HCT116 (cell line): ENCODE data around the gene UGT1A3. TPM values are rescaled to one million over a fixed set of nuclear protein-coding genes. Genes with fewer than 3 reads are reported as not detected.

Experiments used
- ATAC-seq: fragments of 200-7000 bp; cut with Tn5 transposase; 2 replicates; pipeline ENCODE4 v1.9.1; 2020; ENCODE audit warnings: mild to moderate bottlenecking, moderate library complexity
- BruUV-seq: library from RNA; stranded (reverse); fragments of 400-500 nt; replicated peaks from 2 replicates; lab custom pipeline; 2021; lab: Mats Ljungman, UMichigan
- CTCF ChIA-PET: fragments of 300-600 bp; sonication (Branson Sonifier 250); formaldehyde crosslinking; loops from one replicate; lab custom pipeline; 2021; ENCODE audit warnings: antibody characterized with exemption; lab: Charles Lee
- POLR2A ChIA-PET: fragments of 300-600, 350-600 bp; sonication (Branson Sonifier 250); formaldehyde crosslinking; loops from one replicate; lab custom pipeline; 2021; ENCODE audit warnings: antibody characterized with exemption; lab: Charles Lee
- RAD21 ChIA-PET, 2 experiments: fragments of 300-600 bp; sonication (Branson Sonifier 250); formaldehyde crosslinking; loops; one replicate each; lab custom pipeline; 2023; ENCODE audit warnings: low total read pairs in 2 of 2; ENCODE audit not compliant: uncharacterized antibody in 2 of 2, unreplicated experiment in 2 of 2, low non-redundant PET in 1 of 2; lab: Charles Lee
- DNase-seq: peaks from one replicate; pipeline ENCODE4 v3.0.0-alpha.2; 2010; ENCODE audit warnings: low read depth, low spot score
- H2AFZ ChIP-seq: fragments of 200-600 bp; shearing (Covaris generic), sonication (generic); 2 replicates; pipeline ENCODE4 v1.6.1; 2017; ENCODE audit warnings: low read depth, mixed run types, mixed read lengths, antibody characterized with exemption, low read length; ENCODE audit not compliant: poor library complexity, severe bottlenecking
- H3K27ac ChIP-seq: 2 replicates; pipeline ENCODE4 v1.5.1; 2012; ENCODE audit warnings: low read depth, low read length
- H3K27me3 ChIP-seq: fragments of 200-600 bp; sonication (generic); 2 replicates; pipeline ENCODE4 v1.6.1; 2016; ENCODE audit warnings: mixed run types, low read length, mixed read lengths; ENCODE audit not compliant: insufficient read depth
- H3K36me3 ChIP-seq, 2 experiments: fragments of 200-500 bp in 1 of 2; fragments of 200-600 bp in 1 of 2; sonication (Bioruptor generic) in 1 of 2; sonication (generic) in 1 of 2; 2 replicates each; pipeline versions ENCODE4 v1.5.1 to v1.6.1; 2014 to 2016; ENCODE audit warnings: low read length in 2 of 2, inconsistent platforms in 1 of 2, mixed read lengths in 1 of 2, mixed run types in 1 of 2; ENCODE audit not compliant: insufficient read depth in 2 of 2, control insufficient read depth in 1 of 2
- H3K4me1 ChIP-seq, 2 experiments: fragments of 200-600 bp in 1 of 2; sonication (generic) in 1 of 2; 2 replicates each; pipeline versions ENCODE4 v1.5.1 to v1.6.1; 2012 to 2017; ENCODE audit warnings: low read length in 2 of 2, inconsistent platforms in 1 of 2, mild to moderate bottlenecking in 1 of 2, mixed read lengths in 1 of 2, mixed run types in 1 of 2, moderate library complexity in 1 of 2; ENCODE audit not compliant: insufficient read depth in 2 of 2, control insufficient read depth in 1 of 2
- H3K4me2 ChIP-seq: fragments of 200-600 bp; sonication (generic); 2 replicates; pipeline ENCODE4 v1.6.1; 2017; ENCODE audit warnings: mixed run types, low read length, mixed read lengths
- H3K4me3 ChIP-seq, 2 experiments: fragments of 200-600 bp in 1 of 2; sonication (generic) in 1 of 2; replicated peaks in 1 of 2; 2 replicates each; pipeline ENCODE4 v1.5.1; 2011 to 2016; ENCODE audit warnings: low read length in 2 of 2, control low read depth in 1 of 2, low read depth in 1 of 2, mild to moderate bottlenecking in 1 of 2, mixed read lengths in 1 of 2, mixed run types in 1 of 2
- H3K79me2 ChIP-seq: fragments of 200-600 bp; sonication (generic); 2 replicates; pipeline ENCODE4 v1.6.1; 2017; ENCODE audit warnings: mild to moderate bottlenecking, mixed run types, low read length, moderate library complexity, mixed read lengths; ENCODE audit not compliant: insufficient read depth
- H3K9ac ChIP-seq: fragments of 200-600 bp; sonication (generic); 2 replicates; pipeline ENCODE4 v1.6.1; 2016; ENCODE audit warnings: low read length, mixed read lengths
- H3K9me2 ChIP-seq: fragments of 200-600 bp; sonication (generic), shearing (Covaris generic); 2 replicates; pipeline ENCODE4 v1.6.1; 2017; ENCODE audit warnings: mixed run types, mild to moderate bottlenecking, moderate library complexity; ENCODE audit not compliant: insufficient read depth
- H3K9me3 ChIP-seq, 2 experiments: fragments of 200-500 bp in 1 of 2; fragments of 200-600 bp in 1 of 2; sonication (Bioruptor generic) in 1 of 2; sonication (generic) in 1 of 2; 2 replicates each; pipeline ENCODE4 v1.6.1; 2014 to 2017; ENCODE audit warnings: low read length in 2 of 2, mixed read lengths in 2 of 2, inconsistent platforms in 1 of 2, low read depth in 1 of 2, mild to moderate bottlenecking in 1 of 2, mixed run types in 1 of 2, moderate library complexity in 1 of 2; ENCODE audit not compliant: control insufficient read depth in 1 of 2, insufficient read depth in 1 of 2
- H4K20me1 ChIP-seq: fragments of 200-600 bp; sonication (generic), shearing (Covaris generic); 2 replicates; pipeline ENCODE4 v1.6.1; 2017; ENCODE audit warnings: mixed run types, mild to moderate bottlenecking, moderate library complexity; ENCODE audit not compliant: insufficient read depth
- CBX3 ChIP-seq: IDR thresholded peaks from 2 replicates; pipeline ENCODE4 v1.6.1; 2012; ENCODE audit warnings: low read depth
- EGR1 ChIP-seq: IDR thresholded peaks from 2 replicates; pipeline ENCODE4 v1.6.1; 2012; ENCODE audit warnings: low read depth
- EZH2phosphoT487 ChIP-seq: fragments of 200-600 bp; IDR thresholded peaks from 2 replicates; pipeline ENCODE4 v1.6.1; 2018; ENCODE audit warnings: antibody characterized with exemption, borderline replicate concordance
- FOSL1 ChIP-seq: IDR thresholded peaks from 2 replicates; pipeline ENCODE4 v1.6.1; 2012; ENCODE audit warnings: low read depth
- JUND ChIP-seq: IDR thresholded peaks from 2 replicates; pipeline ENCODE4 v1.6.1; 2012
- POLR2A ChIP-seq: IDR thresholded peaks from 2 replicates; pipeline ENCODE4 v1.7.0; 2011; ENCODE audit warnings: borderline replicate concordance; ENCODE audit not compliant: insufficient read depth, insufficient read length; ENCODE audit errors: extremely low read depth
- RAD21 ChIP-seq: IDR thresholded peaks from 2 replicates; pipeline ENCODE4 v1.6.1; 2012; ENCODE audit warnings: low read depth, mild to moderate bottlenecking
- SP1 ChIP-seq: IDR thresholded peaks from 2 replicates; pipeline ENCODE4 v1.6.1; 2012; ENCODE audit warnings: low read depth
- SRF ChIP-seq: IDR thresholded peaks from 2 replicates; pipeline ENCODE4 v1.6.1; 2012; ENCODE audit warnings: low read depth
- YY1 ChIP-seq: IDR thresholded peaks from 2 replicates; pipeline ENCODE4 v1.6.1; 2011; ENCODE audit warnings: low read length, low read depth, moderate library complexity, mild to moderate bottlenecking; ENCODE audit not compliant: insufficient replicate concordance; ENCODE audit errors: extremely low read depth
- ZFX ChIP-seq: fragments of 450-650 bp; IDR thresholded peaks from 2 replicates; pipeline ENCODE4 v1.6.1; 2017
- ZNF274 ChIP-seq: fragments of 200-500 bp; sonication (Bioruptor generic); IDR thresholded peaks from 2 replicates; pipeline ENCODE4 v1.6.1; 2014; ENCODE audit warnings: mild to moderate bottlenecking, low read depth, low read length, inconsistent platforms
- intact Hi-C: fragments of 100-400 bp; cut with micrococcal nuclease; formaldehyde crosslinking; loops from 2 replicates; pipeline ENCODE4 v1.10.0; 2022
- total RNA-seq: library from RNA; stranded (reverse); gene quantifications from one replicate; pipeline ENCODE4 v1.2.1, GENCODE V29; 2021; ENCODE audit not compliant: unreplicated experiment
- TF ChIP-seq, protein P1 (sequence below), 3 experiments: fragments of 200-600 bp in 1 of 3; sonication (generic) in 1 of 3; IDR thresholded peaks in 2 of 3; conservative IDR thresholded peaks in 1 of 3; 2 replicates each; pipeline ENCODE4 v1.5.1; 2012 to 2017; ENCODE audit warnings: low read depth in 2 of 3, low read length in 2 of 3, antibody characterized with exemption in 1 of 3, borderline replicate concordance in 1 of 3, control low read depth in 1 of 3, mild to moderate bottlenecking in 1 of 3, mixed read lengths in 1 of 3, mixed run types in 1 of 3, moderate library complexity in 1 of 3; ENCODE audit not compliant: insufficient read depth in 1 of 3
- TF ChIP-seq, protein P2 (sequence below): IDR thresholded peaks from 2 replicates; pipeline ENCODE4 v1.6.1; 2011; ENCODE audit warnings: mild to moderate bottlenecking, low read length, moderate library complexity; ENCODE audit not compliant: insufficient replicate concordance; ENCODE audit errors: extremely low read depth
- TF ChIP-seq, protein P3 (sequence below): IDR thresholded peaks from 2 replicates; pipeline ENCODE4 v1.6.1; 2012
- TF ChIP-seq, protein P4 (sequence below): IDR thresholded peaks from 2 replicates; pipeline ENCODE4 v1.6.1; 2012

The UGT1A3 gene
- total RNA-seq, 1 experiment from 2014 or later: not detected

DNA sequence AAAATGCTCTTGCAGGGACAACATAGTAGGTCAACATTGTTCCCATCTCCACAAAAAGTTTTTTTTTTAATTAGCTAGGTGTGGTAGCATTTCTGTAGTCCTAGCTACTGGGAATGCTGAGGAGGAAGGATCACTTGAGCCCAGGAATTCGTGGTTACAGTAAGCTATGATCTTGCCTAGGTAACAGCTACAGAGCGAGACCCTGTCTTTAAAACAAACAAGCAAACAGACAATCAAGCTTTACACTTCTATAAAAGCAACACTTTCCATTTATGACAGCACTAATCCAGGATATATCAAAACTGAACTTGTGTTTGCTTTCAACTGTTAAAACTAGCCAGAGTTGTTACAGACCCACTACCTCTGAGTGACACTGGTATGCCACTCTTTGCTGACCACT is 12.0 kb downstream of the UGT1A3 start:
- no peaks in the 10 kb centered on the region for H4K20me1 ChIP-seq
- H3K79me2 ChIP-seq: no peaks in the 10 kb centered on the region
- H3K4me1 ChIP-seq: no peaks in the 10 kb centered on the region
- no peak for TF ChIP-seq ZNF274
- TF ChIP-seq, protein P1, sequence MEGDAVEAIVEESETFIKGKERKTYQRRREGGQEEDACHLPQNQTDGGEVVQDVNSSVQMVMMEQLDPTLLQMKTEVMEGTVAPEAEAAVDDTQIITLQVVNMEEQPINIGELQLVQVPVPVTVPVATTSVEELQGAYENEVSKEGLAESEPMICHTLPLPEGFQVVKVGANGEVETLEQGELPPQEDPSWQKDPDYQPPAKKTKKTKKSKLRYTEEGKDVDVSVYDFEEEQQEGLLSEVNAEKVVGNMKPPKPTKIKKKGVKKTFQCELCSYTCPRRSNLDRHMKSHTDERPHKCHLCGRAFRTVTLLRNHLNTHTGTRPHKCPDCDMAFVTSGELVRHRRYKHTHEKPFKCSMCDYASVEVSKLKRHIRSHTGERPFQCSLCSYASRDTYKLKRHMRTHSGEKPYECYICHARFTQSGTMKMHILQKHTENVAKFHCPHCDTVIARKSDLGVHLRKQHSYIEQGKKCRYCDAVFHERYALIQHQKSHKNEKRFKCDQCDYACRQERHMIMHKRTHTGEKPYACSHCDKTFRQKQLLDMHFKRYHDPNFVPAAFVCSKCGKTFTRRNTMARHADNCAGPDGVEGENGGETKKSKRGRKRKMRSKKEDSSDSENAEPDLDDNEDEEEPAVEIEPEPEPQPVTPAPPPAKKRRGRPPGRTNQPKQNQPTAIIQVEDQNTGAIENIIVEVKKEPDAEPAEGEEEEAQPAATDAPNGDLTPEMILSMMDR (IDR thresholded peaks at IDR 0.05 in 2 of 3, conservative IDR thresholded peaks at IDR 0.05 in 1 of 3; ENCODE audit: borderline replicate concordance in 1 of 3, insufficient read depth in 1 of 3, low read depth in 2 of 3, low read length in 2 of 3): no peak
- TF ChIP-seq YY1: no peak
- TF ChIP-seq POLR2A: no peak
- no peak for TF ChIP-seq FOSL1
- no peak for TF ChIP-seq SRF
- TF ChIP-seq ZFX: no peak
- TF ChIP-seq, protein P2, sequence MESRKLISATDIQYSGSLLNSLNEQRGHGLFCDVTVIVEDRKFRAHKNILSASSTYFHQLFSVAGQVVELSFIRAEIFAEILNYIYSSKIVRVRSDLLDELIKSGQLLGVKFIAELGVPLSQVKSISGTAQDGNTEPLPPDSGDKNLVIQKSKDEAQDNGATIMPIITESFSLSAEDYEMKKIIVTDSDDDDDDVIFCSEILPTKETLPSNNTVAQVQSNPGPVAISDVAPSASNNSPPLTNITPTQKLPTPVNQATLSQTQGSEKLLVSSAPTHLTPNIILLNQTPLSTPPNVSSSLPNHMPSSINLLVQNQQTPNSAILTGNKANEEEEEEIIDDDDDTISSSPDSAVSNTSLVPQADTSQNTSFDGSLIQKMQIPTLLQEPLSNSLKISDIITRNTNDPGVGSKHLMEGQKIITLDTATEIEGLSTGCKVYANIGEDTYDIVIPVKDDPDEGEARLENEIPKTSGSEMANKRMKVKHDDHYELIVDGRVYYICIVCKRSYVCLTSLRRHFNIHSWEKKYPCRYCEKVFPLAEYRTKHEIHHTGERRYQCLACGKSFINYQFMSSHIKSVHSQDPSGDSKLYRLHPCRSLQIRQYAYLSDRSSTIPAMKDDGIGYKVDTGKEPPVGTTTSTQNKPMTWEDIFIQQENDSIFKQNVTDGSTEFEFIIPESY: no peak
- TF ChIP-seq RAD21: no peak
- TF ChIP-seq EZH2phosphoT487: no peak
- TF ChIP-seq, protein P3, sequence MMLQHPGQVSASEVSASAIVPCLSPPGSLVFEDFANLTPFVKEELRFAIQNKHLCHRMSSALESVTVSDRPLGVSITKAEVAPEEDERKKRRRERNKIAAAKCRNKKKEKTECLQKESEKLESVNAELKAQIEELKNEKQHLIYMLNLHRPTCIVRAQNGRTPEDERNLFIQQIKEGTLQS: no peak
- TF ChIP-seq SP1: no peak
- no peak for TF ChIP-seq JUND
- TF ChIP-seq EGR1: no peak
- TF ChIP-seq, protein P4, sequence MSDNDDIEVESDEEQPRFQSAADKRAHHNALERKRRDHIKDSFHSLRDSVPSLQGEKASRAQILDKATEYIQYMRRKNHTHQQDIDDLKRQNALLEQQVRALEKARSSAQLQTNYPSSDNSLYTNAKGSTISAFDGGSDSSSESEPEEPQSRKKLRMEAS: no peak
- no peak for TF ChIP-seq CBX3
- H3K27ac ChIP-seq: no peak overlapping the region
- ChIA-PET CTCF (no interaction called here), POLR2A (no interaction called here), RAD21 (no interaction called here)
- no peak overlapping the region for H3K4me2 ChIP-seq
- DNase-seq (no peak), ATAC-seq (no peak)
- H3K4me3 ChIP-seq: no peak overlapping the region
- no peaks in the 10 kb centered on the region for H3K27me3 ChIP-seq
- no TSS peak for BruUV-seq
- no peak overlapping the region for H3K9ac ChIP-seq
- intact Hi-C loops: no loop called here
- H3K9me2 ChIP-seq: no peaks in the 10 kb centered on the region
- no peaks in the 10 kb centered on the region for H3K36me3 ChIP-seq
- H3K9me3 ChIP-seq: no peaks in the 10 kb centered on the region
- no peak overlapping the region for H2AFZ ChIP-seq
